ENCODE data around the gene RNF112. TPM values are rescaled to one million over a fixed set of nuclear protein-coding genes. Genes with fewer than 3 reads are reported as not detected.
A peak's percentile ranks its signal among the peaks of the same experiment; 100 is the strongest.

Gene RNF112
- total RNA-seq, 1 experiment from 2014 or later: 4.9 TPM

DNA sequence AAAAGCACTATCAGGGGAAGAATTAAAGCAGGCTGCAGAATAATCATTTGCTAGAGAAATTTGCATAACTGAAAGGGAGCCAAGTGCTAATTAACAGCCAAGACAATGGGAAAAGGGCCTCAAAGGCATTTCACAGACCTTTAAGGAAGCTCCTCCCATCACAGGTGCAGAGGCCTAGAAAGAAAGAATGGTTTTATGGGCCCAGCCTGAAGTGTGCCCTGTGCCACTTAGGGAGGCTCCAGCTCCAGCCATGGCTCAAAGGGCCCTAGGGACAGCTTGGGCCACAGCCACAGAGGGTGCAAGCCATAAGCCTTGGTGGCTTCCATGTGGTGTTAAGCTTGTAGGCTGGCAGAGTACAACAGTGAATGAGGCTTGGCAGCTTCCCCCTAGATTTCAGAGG, 50.1 kb downstream of the RNF112 start:
- ATAC-seq (peak; percentile 76), DNase-seq (ENCODE audit: low spot score) (peak; percentile 32)
- no peak for TF ChIP-seq TP53 (CRISPR knock-in tag; IDR thresholded peaks at IDR 0.05)
- TF ChIP-seq NFYB (CRISPR knock-in tag; conservative IDR thresholded peaks at IDR 0.05; ENCODE audit: low read depth): no peak
- TF ChIP-seq, protein P1, sequence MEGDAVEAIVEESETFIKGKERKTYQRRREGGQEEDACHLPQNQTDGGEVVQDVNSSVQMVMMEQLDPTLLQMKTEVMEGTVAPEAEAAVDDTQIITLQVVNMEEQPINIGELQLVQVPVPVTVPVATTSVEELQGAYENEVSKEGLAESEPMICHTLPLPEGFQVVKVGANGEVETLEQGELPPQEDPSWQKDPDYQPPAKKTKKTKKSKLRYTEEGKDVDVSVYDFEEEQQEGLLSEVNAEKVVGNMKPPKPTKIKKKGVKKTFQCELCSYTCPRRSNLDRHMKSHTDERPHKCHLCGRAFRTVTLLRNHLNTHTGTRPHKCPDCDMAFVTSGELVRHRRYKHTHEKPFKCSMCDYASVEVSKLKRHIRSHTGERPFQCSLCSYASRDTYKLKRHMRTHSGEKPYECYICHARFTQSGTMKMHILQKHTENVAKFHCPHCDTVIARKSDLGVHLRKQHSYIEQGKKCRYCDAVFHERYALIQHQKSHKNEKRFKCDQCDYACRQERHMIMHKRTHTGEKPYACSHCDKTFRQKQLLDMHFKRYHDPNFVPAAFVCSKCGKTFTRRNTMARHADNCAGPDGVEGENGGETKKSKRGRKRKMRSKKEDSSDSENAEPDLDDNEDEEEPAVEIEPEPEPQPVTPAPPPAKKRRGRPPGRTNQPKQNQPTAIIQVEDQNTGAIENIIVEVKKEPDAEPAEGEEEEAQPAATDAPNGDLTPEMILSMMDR (IDR thresholded peaks at IDR 0.05): no peak
- no peak for TF ChIP-seq CREM (CRISPR knock-in tag; IDR thresholded peaks at IDR 0.05)
- no peak for TF ChIP-seq NFE2L1 (CRISPR knock-in tag; IDR thresholded peaks at IDR 0.05)
- TF ChIP-seq, protein P2, sequence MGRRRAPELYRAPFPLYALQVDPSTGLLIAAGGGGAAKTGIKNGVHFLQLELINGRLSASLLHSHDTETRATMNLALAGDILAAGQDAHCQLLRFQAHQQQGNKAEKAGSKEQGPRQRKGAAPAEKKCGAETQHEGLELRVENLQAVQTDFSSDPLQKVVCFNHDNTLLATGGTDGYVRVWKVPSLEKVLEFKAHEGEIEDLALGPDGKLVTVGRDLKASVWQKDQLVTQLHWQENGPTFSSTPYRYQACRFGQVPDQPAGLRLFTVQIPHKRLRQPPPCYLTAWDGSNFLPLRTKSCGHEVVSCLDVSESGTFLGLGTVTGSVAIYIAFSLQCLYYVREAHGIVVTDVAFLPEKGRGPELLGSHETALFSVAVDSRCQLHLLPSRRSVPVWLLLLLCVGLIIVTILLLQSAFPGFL (CRISPR knock-in tag; IDR thresholded peaks at IDR 0.05; ENCODE audit: borderline replicate concordance): no peak
- TF ChIP-seq, protein P3, sequence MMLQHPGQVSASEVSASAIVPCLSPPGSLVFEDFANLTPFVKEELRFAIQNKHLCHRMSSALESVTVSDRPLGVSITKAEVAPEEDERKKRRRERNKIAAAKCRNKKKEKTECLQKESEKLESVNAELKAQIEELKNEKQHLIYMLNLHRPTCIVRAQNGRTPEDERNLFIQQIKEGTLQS (CRISPR knock-in tag; conservative IDR thresholded peaks at IDR 0.05): no peak
- TF ChIP-seq FOXP1 (CRISPR knock-in tag; IDR thresholded peaks at IDR 0.05; ENCODE audit: borderline replicate concordance): no peak
- TF ChIP-seq OVOL2 (CRISPR knock-in tag; IDR thresholded peaks at IDR 0.05; ENCODE audit: borderline replicate concordance): no peak
- no peak for TF ChIP-seq GTF2I (CRISPR knock-in tag; conservative IDR thresholded peaks at IDR 0.05)
- no peak for TF ChIP-seq MYBL2 (CRISPR knock-in tag; IDR thresholded peaks at IDR 0.05)
- H3K4me1 Mint-ChIP-seq: peaks cover 90% of the 10 kb centered on the region
- H3K27me3 Mint-ChIP-seq (ENCODE audit: low read depth): no peaks in the 10 kb centered on the region
- POLR2A ChIA-PET: interaction anchor here (1.0 to 2.0 kb wide), 3 partner anchors 83 to 187 kb away, joined by 4 to 5 read pairs (median 4); partner anchors contain the start of genes ALDH3A2, B9D1 and MAPK7
- peak overlapping the region; percentile 95 for H3K27ac Mint-ChIP-seq
- no peaks in the 10 kb centered on the region for H3K9me3 Mint-ChIP-seq
- CTCF ChIA-PET: interaction anchor here (0.9 to 4.4 kb wide), 10 partner anchors 14 to 301 kb away, joined by 3 to 40 read pairs (median 4); partner anchors contain the start of genes ALDH3A2 and B9D1
- H3K36me3 Mint-ChIP-seq: no peaks in the 10 kb centered on the region
- H3K4me3 Mint-ChIP-seq: peak overlapping the region; percentile 21; the same call in 1 of the 2 replicates

DNA sequence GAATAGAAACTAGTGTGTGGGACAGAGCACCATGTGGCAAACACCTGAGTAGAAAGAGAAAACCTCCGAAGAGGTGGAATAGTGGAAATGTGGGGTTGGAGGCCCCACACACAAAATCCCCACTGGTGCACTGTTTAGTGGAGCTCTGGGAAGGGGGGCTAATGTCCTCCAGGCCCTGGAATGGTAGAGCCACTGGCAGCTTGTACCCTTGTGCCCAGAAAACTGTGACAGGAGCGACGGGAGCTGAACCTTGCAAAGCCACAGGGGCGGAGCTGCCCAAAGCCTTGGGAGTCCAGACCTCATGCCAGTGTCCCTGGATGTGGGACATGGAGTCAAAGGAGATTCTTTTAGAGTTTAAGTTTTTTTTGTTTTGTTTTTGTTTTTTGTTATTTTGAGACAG, 50.6 kb downstream of the RNF112 start:
- ChIA-PET CTCF (interaction anchor here (0.9 to 4.4 kb wide), 11 partner anchors 14 to 301 kb away, joined by 3 to 40 read pairs (median 3); partner anchors contain the start of genes ALDH3A2 and B9D1), POLR2A (interaction anchor here (1.0 to 2.0 kb wide), 3 partner anchors 83 to 187 kb away, joined by 4 to 5 read pairs (median 4); partner anchors contain the start of genes ALDH3A2, B9D1 and MAPK7)
- Mint-ChIP-seq H3K4me3 (no peak overlapping the region), H3K36me3 (no peaks in the 10 kb centered on the region), H3K4me1 (peaks cover 88% of the 10 kb centered on the region), H3K9me3 (no peaks in the 10 kb centered on the region), H3K27ac (peak overlapping the region; percentile 95), H3K27me3 (ENCODE audit: low read depth) (no peaks in the 10 kb centered on the region)
- ATAC-seq (no peak), DNase-seq (ENCODE audit: low spot score) (no peak)
- TF ChIP-seq ATF1 (CRISPR knock-in tag; IDR thresholded peaks at IDR 0.05) (no peak), NFYB (CRISPR knock-in tag; conservative IDR thresholded peaks at IDR 0.05; ENCODE audit: low read depth) (no peak), ZNF396 (CRISPR knock-in tag; IDR thresholded peaks at IDR 0.05; ENCODE audit: borderline replicate concordance) (no peak), ETV6 (CRISPR knock-in tag; IDR thresholded peaks at IDR 0.05) (no peak), ZNF232 (CRISPR knock-in tag; IDR thresholded peaks at IDR 0.05) (no peak), CREB1 (CRISPR knock-in tag; IDR thresholded peaks at IDR 0.05) (no peak), TP53 (CRISPR knock-in tag; IDR thresholded peaks at IDR 0.05) (no peak), ELF4 (CRISPR knock-in tag; IDR thresholded peaks at IDR 0.05; ENCODE audit: low read depth) (no peak), SOX15 (CRISPR knock-in tag; IDR thresholded peaks at IDR 0.05) (no peak)
- TF ChIP-seq, protein P4, sequence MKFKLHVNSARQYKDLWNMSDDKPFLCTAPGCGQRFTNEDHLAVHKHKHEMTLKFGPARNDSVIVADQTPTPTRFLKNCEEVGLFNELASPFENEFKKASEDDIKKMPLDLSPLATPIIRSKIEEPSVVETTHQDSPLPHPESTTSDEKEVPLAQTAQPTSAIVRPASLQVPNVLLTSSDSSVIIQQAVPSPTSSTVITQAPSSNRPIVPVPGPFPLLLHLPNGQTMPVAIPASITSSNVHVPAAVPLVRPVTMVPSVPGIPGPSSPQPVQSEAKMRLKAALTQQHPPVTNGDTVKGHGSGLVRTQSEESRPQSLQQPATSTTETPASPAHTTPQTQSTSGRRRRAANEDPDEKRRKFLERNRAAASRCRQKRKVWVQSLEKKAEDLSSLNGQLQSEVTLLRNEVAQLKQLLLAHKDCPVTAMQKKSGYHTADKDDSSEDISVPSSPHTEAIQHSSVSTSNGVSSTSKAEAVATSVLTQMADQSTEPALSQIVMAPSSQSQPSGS (CRISPR knock-in tag; IDR thresholded peaks at IDR 0.05; ENCODE audit: borderline replicate concordance, low read depth): no peak
- TF ChIP-seq, protein P5, sequence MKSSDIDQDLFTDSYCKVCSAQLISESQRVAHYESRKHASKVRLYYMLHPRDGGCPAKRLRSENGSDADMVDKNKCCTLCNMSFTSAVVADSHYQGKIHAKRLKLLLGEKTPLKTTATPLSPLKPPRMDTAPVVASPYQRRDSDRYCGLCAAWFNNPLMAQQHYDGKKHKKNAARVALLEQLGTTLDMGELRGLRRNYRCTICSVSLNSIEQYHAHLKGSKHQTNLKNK (CRISPR knock-in tag; IDR thresholded peaks at IDR 0.05): no peak
- TF ChIP-seq, protein P6, sequence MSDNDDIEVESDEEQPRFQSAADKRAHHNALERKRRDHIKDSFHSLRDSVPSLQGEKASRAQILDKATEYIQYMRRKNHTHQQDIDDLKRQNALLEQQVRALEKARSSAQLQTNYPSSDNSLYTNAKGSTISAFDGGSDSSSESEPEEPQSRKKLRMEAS (CRISPR knock-in tag; IDR thresholded peaks at IDR 0.05): no peak
- TF ChIP-seq, protein P1 (IDR thresholded peaks at IDR 0.05): no peak
- TF ChIP-seq, protein P7, sequence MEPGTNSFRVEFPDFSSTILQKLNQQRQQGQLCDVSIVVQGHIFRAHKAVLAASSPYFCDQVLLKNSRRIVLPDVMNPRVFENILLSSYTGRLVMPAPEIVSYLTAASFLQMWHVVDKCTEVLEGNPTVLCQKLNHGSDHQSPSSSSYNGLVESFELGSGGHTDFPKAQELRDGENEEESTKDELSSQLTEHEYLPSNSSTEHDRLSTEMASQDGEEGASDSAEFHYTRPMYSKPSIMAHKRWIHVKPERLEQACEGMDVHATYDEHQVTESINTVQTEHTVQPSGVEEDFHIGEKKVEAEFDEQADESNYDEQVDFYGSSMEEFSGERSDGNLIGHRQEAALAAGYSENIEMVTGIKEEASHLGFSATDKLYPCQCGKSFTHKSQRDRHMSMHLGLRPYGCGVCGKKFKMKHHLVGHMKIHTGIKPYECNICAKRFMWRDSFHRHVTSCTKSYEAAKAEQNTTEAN (CRISPR knock-in tag; IDR thresholded peaks at IDR 0.05): no peak
- TF ChIP-seq, protein P8, sequence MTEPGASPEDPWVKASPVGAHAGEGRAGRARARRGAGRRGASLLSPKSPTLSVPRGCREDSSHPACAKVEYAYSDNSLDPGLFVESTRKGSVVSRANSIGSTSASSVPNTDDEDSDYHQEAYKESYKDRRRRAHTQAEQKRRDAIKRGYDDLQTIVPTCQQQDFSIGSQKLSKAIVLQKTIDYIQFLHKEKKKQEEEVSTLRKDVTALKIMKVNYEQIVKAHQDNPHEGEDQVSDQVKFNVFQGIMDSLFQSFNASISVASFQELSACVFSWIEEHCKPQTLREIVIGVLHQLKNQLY (CRISPR knock-in tag; IDR thresholded peaks at IDR 0.05): no peak
